Left ventricle myocardium superior (tissue), 1 donor: ENCODE results near the gene BORCS8. TPM values are rescaled to one million over a fixed set of nuclear protein-coding genes. Genes with fewer than 3 reads are reported as not detected.
"Not testable (repeated sequence)": the region's sequence is repeated elsewhere in the genome, so short reads cannot be mapped to it uniquely, and the experiment has no call there.

ENCODE experiments used
- ATAC-seq: fragments of 200-7000 bp; cut with Tn5 transposase; one replicate; pipeline ENCODE4 v1.9.1; 2020; ENCODE audit warnings: mild to moderate bottlenecking, moderate library complexity
- DNase-seq: peaks from one replicate; pipeline ENCODE4 v3.0.0-alpha.2; 2020
- intact Hi-C: fragments of 100-400 bp; cut with micrococcal nuclease; formaldehyde crosslinking; loops from one replicate; pipeline ENCODE4 v1.11.0; 2022
- total RNA-seq: library from RNA; stranded (reverse); fragmentation: NEBNext Ultra II Directional; extraction: Animal tissue kit (Norgen Biotek cat#: 25700); gene quantifications from one replicate; pipeline ENCODE4 v1.2.1, GENCODE V29; 2021
- donor health status: DM: no; HTN: yes; CAD: no; lungs with severe emphysema.

The BORCS8 gene
- total RNA-seq, 1 donor from 2014 or later = 16.4 TPM

GRCh38 chr19:19191768-19192077 is 229 bp downstream of the BORCS8 start:
- DNase-seq (no peak), ATAC-seq (no peak)
- intact Hi-C loops = no loop called here

GRCh38 chr19:19186742-19187141 is 5.2 kb downstream of the BORCS8 start:
- ATAC-seq = no peak
- intact Hi-C loops = no loop called here
- DNase-seq = no peak

- DNase-seq (no peak), ATAC-seq (peak; percentile 49)
- intact Hi-C loops = no loop called here
Measured at GRCh38 chr19:19185853-19186740, 5.9 kb downstream of the BORCS8 start.

GRCh38 chr19:19181488-19181998 is 10.4 kb downstream of the BORCS8 start:
- DNase-seq (no peak), ATAC-seq (no peak)
- intact Hi-C loops = no loop called here

GRCh38 chr19:19179548-19180441 is 12.2 kb downstream of the BORCS8 start:
- intact Hi-C loops = no loop called here
- ATAC-seq = no peak
- no peak for DNase-seq

- DNase-seq = no peak
- ATAC-seq = no peak
- intact Hi-C loops = no loop called here
Measured at GRCh38 chr19:19176950-19177349, 15.0 kb downstream of the BORCS8 start.

- intact Hi-C loops, ATAC-seq, DNase-seq: not testable (repeated sequence)
Measured at GRCh38 chr19:19173243-19173642, 18.7 kb downstream of the BORCS8 start.

- ATAC-seq = no peak
- intact Hi-C loops = no loop called here
- no peak for DNase-seq
Measured at GRCh38 chr19:19171821-19172532, 20.0 kb downstream of the BORCS8 start.

- no peak for ATAC-seq
- intact Hi-C loops = no loop called here
- no peak for DNase-seq
Measured at GRCh38 chr19:19170873-19171672, 20.9 kb downstream of the BORCS8 start.

- ATAC-seq (peak; percentile 91), DNase-seq (peak; percentile 84)
- intact Hi-C loops = no loop called here
Measured at GRCh38 chr19:19170053-19170872, 21.7 kb downstream of the BORCS8 start, which contains the start of gene MEF2B. Gene MEF2B, minus strand, starts transcription at chr19:19170263. Its CDS starts 19,528 bp downstream, at chr19:19150735.

- intact Hi-C loops = no loop called here
- no peak for ATAC-seq
- DNase-seq = no peak
Measured at GRCh38 chr19:19169236-19170052, 22.5 kb downstream of the BORCS8 start.

- ATAC-seq (no peak), DNase-seq (no peak)
- intact Hi-C loops = no loop called here
Measured at GRCh38 chr19:19167612-19168011, 24.3 kb downstream of the BORCS8 start.

GRCh38 chr19:19165396-19165795 is 26.6 kb downstream of the BORCS8 start:
- intact Hi-C loops = no loop called here
- no peak for ATAC-seq

GRCh38 chr19:19162495-19162894 is 29.5 kb downstream of the BORCS8 start:
- intact Hi-C loops = no loop called here
- ATAC-seq (no peak), DNase-seq (no peak)

More at GRCh38 chr19:19165396-19165795, 26.6 kb downstream of the BORCS8 start:
- DNase-seq = no peak

GRCh38 chr19:19160461-19161035 is 31.4 kb downstream of the BORCS8 start:
- intact Hi-C loops = no loop called here
- ATAC-seq (no peak), DNase-seq (no peak)

GRCh38 chr19:19159534-19159933 is 32.4 kb downstream of the BORCS8 start:
- ATAC-seq (no peak), DNase-seq (no peak)
- intact Hi-C loops = no loop called here

GRCh38 chr19:19157808-19158207 is 34.1 kb downstream of the BORCS8 start:
- ATAC-seq (no peak), DNase-seq (no peak)
- intact Hi-C loops = no loop called here
